22Rv1 (cell line): ENCODE measurements around the gene SH3TC1.

Experiments used
- CTCF ChIP-seq: fragments of 450-650 bp; IDR thresholded peaks from 2 replicates; pipeline ENCODE4 v1.5.1; 2017; ENCODE audit warnings: mild to moderate bottlenecking
- ZFX ChIP-seq: fragments of 450-650 bp; IDR thresholded peaks from 2 replicates; pipeline ENCODE4 v1.6.1; 2017; ENCODE audit warnings: antibody characterized with exemption, borderline replicate concordance

DNA sequence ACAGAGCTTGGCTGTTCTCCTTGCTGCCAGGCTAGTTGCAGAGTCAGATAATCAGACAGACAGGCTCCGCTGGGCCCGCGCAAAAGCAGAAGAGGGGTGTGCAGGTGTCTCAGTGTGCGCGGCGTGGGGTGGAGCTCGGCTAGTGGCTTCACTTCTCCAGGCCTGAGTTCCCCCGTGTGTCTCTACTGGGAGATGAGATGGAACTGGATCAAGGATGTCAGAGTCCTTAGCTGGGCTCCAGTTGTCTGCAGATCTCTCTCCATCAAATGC, 91.5 kb downstream of the SH3TC1 start:
- TF ChIP-seq CTCF (no peak), ZFX (no peak)
